H9 (cell line): ENCODE measurements around the gene USP9X. TPM values are rescaled to one million over a fixed set of nuclear protein-coding genes. Genes with fewer than 3 reads are reported as not detected.

Source experiments
- DNase-seq: peaks from one replicate; pipeline ENCODE4 v3.0.0-alpha.2; 2017
- H2AFZ ChIP-seq: one replicate; pipeline ENCODE4 v1.6.1; 2013; ENCODE audit warnings: mild to moderate bottlenecking, low read length, control low read depth, moderate library complexity
- H2AK5ac ChIP-seq: 2 replicates; pipeline ENCODE4 v1.6.1; 2013; ENCODE audit warnings: low read length, control low read depth, mixed read lengths; ENCODE audit not compliant: insufficient read length
- H2BK120ac ChIP-seq: one replicate; pipeline ENCODE4 v1.6.1; 2013; ENCODE audit warnings: low read depth, mild to moderate bottlenecking, low read length, control low read depth, inconsistent platforms; ENCODE audit not compliant: poor library complexity, severe bottlenecking
- H2BK12ac ChIP-seq: 2 replicates; pipeline ENCODE4 v1.6.1; 2013; ENCODE audit warnings: low read length, control low read depth, mixed read lengths, low read depth; ENCODE audit not compliant: insufficient read length
- H2BK15ac ChIP-seq: 2 replicates; pipeline ENCODE4 v1.6.1; 2013; ENCODE audit warnings: low read depth, low read length, control low read depth
- H2BK20ac ChIP-seq: one replicate; pipeline ENCODE4 v1.6.1; 2013; ENCODE audit warnings: low read depth, mild to moderate bottlenecking, low read length, control low read depth, inconsistent platforms; ENCODE audit not compliant: poor library complexity, severe bottlenecking
- H2BK5ac ChIP-seq: 2 replicates; pipeline ENCODE4 v1.6.1; 2013; ENCODE audit warnings: low read length, control low read depth, mixed read lengths; ENCODE audit not compliant: insufficient read length
- H3K14ac ChIP-seq: 2 replicates; pipeline ENCODE4 v1.6.1; 2013; ENCODE audit warnings: low read length, control low read depth; ENCODE audit not compliant: insufficient read depth
- H3K18ac ChIP-seq: 2 replicates; pipeline ENCODE4 v1.6.1; 2013; ENCODE audit warnings: low read depth, mild to moderate bottlenecking, mixed read lengths, low read length, control low read depth; ENCODE audit not compliant: insufficient read length
- H3K23ac ChIP-seq: 2 replicates; pipeline ENCODE4 v1.6.1; 2013; ENCODE audit warnings: low read length, control low read depth, mixed read lengths, low read depth; ENCODE audit not compliant: insufficient read length
- H3K23me2 ChIP-seq: 2 replicates; pipeline ENCODE4 v1.6.1; 2013; ENCODE audit warnings: low read depth, mild to moderate bottlenecking, mixed read lengths, low read length, control low read depth; ENCODE audit not compliant: insufficient read length, poor library complexity, severe bottlenecking
- H3K27ac ChIP-seq: 2 replicates; pipeline ENCODE4 v1.5.1; 2013; ENCODE audit warnings: low read length, control low read depth, mixed read lengths, low read depth; ENCODE audit not compliant: insufficient read length
- H3K27me3 ChIP-seq: 2 replicates; pipeline ENCODE4 v1.6.1; 2013; ENCODE audit warnings: low read length, control low read depth, inconsistent platforms; ENCODE audit not compliant: insufficient read depth
- H3K4ac ChIP-seq: 2 replicates; pipeline ENCODE4 v1.6.1; 2013; ENCODE audit warnings: low read depth, mild to moderate bottlenecking, control low read depth, inconsistent platforms, low read length, moderate library complexity
- H3K4me1 ChIP-seq: 2 replicates; pipeline ENCODE4 v1.6.1; 2013; ENCODE audit warnings: low read length, control low read depth, inconsistent platforms; ENCODE audit not compliant: insufficient read depth
- H3K4me2 ChIP-seq: 2 replicates; pipeline ENCODE4 v1.6.1; 2013; ENCODE audit warnings: low read length, control low read depth, mixed read lengths; ENCODE audit not compliant: insufficient read length, insufficient read depth
- H3K56ac ChIP-seq: 2 replicates; pipeline ENCODE4 v1.6.1; 2013; ENCODE audit warnings: low read depth, mild to moderate bottlenecking, mixed read lengths, low read length, control low read depth; ENCODE audit not compliant: insufficient read length
- H3K79me1 ChIP-seq: 2 replicates; pipeline ENCODE4 v1.6.1; 2013; ENCODE audit warnings: low read depth, mild to moderate bottlenecking, moderate library complexity, low read length, control low read depth, inconsistent platforms; ENCODE audit not compliant: insufficient read depth, poor library complexity, severe bottlenecking
- H3K79me2 ChIP-seq: 2 replicates; pipeline ENCODE4 v1.6.1; 2013; ENCODE audit warnings: low read length, control low read depth, inconsistent platforms; ENCODE audit not compliant: insufficient read depth
- H3K9ac ChIP-seq: 2 replicates; pipeline ENCODE4 v1.6.1; 2013; ENCODE audit warnings: low read length, control low read depth, mixed read lengths; ENCODE audit not compliant: insufficient read length; ENCODE audit errors: extremely low read depth
- H3K9me3 ChIP-seq: one replicate; pipeline ENCODE4 v1.6.1; 2013; ENCODE audit warnings: low read depth, low read length, inconsistent platforms; ENCODE audit not compliant: control insufficient read depth
- H3T11ph ChIP-seq: one replicate; pipeline ENCODE4 v1.6.1; 2013; ENCODE audit warnings: mild to moderate bottlenecking, low read length, control low read depth, inconsistent platforms
- H4K20me1 ChIP-seq: one replicate; pipeline ENCODE4 v1.6.1; 2013; ENCODE audit not compliant: control insufficient read depth, insufficient read length, insufficient read depth
- H4K5ac ChIP-seq: 2 replicates; pipeline ENCODE4 v1.6.1; 2013; ENCODE audit warnings: low read depth, mild to moderate bottlenecking, mixed read lengths, low read length, control low read depth; ENCODE audit not compliant: insufficient read length
- H4K8ac ChIP-seq: replicated peaks from 2 replicates; pipeline ENCODE4 v1.6.1; 2013; ENCODE audit warnings: low read length, control low read depth, mixed read lengths, low read depth; ENCODE audit not compliant: insufficient read length
- H4K91ac ChIP-seq: 2 replicates; pipeline ENCODE4 v1.6.1; 2013; ENCODE audit warnings: low read depth, mild to moderate bottlenecking, moderate library complexity, mixed read lengths, low read length, control low read depth; ENCODE audit not compliant: insufficient read length
- H3K27ac Mint-ChIP-seq, 3 experiments: 2 replicates in 2 of 3; 3 replicates in 1 of 3; pipeline ENCODE4 v1.8.0; 2020 to 2021; ENCODE audit warnings: mixed read lengths in 3 of 3, mild to moderate bottlenecking in 1 of 3, moderate library complexity in 1 of 3
- H3K27me3 Mint-ChIP-seq: 2 replicates; pipeline ENCODE4 v1.8.0; 2021; ENCODE audit warnings: low read depth, mild to moderate bottlenecking, moderate library complexity, mixed read lengths
- H3K36me3 Mint-ChIP-seq, 3 experiments: 2 replicates in 2 of 3; 3 replicates in 1 of 3; pipeline ENCODE4 v1.8.0; 2020 to 2021; ENCODE audit warnings: low read depth in 3 of 3, mixed read lengths in 3 of 3; ENCODE audit not compliant: insufficient read depth in 1 of 3
- H3K4me1 Mint-ChIP-seq, 2 experiments: 2 replicates each; pipeline ENCODE4 v1.8.0; 2020; ENCODE audit warnings: mixed read lengths in 2 of 2
- H3K4me3 Mint-ChIP-seq, 2 experiments: 2 replicates in 1 of 2; 3 replicates in 1 of 2; pipeline ENCODE4 v1.8.0; 2020 to 2021; ENCODE audit warnings: mild to moderate bottlenecking in 2 of 2, mixed read lengths in 2 of 2, moderate library complexity in 1 of 2
- H3K9me3 Mint-ChIP-seq, 2 experiments: 2 replicates in 1 of 2; 3 replicates in 1 of 2; pipeline ENCODE4 v1.8.0; 2020; ENCODE audit warnings: mild to moderate bottlenecking in 2 of 2, mixed read lengths in 2 of 2, moderate library complexity in 1 of 2
- WGBS: extraction: QIAGEN DNeasy Blood & Tissue Kit; methylation state at CpG from one replicate; pipeline ENCODE4 v1.1.7; 2013; ENCODE audit warnings: missing lambda C conversion rate, low lambda C conversion rate, mixed read lengths; ENCODE audit not compliant: insufficient read length; ENCODE audit errors: extremely low coverage; 5-methylcytosine and 5-hydroxymethylcytosine counted together
- total RNA-seq: library from RNA; stranded (reverse); gene quantifications from 2 replicates; pipeline ENCODE4 v1.2.1, GENCODE V29; 2021
- TF ChIP-seq, protein P1 (sequence below): fragments of 200-600 bp; sonication (generic); conservative IDR thresholded peaks from 3 replicates; pipeline ENCODE4 v1.8.0; 2021; ENCODE audit warnings: antibody characterized with exemption, mild to moderate bottlenecking

USP9X gene
- total RNA-seq, 1 experiment from 2014 or later: 284 TPM

DNA sequence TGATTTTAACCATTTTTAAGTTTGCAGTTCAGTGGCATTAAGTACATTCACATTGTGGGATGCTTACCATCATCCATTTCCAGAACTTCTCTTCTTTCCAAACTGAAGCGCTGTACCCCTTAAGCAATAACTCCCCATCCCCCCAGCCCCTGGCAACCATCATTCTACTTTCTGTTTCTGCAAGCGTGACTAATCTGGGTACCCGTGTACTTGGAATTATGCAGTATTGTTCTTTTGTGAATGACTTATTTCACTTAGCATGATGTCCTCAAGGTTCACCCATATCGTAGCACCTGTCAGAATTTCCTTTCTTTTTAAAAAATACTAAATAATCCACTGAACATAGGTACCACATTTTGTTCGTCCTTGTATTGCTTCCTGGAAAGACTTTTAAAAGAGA, 32.9 kb downstream of the USP9X start:
- Mint-ChIP-seq H3K4me1 (peaks cover 47 to 75% of the 10 kb centered on the region in 2 experiments), H3K36me3 (peaks cover 14 to 47% (median 26%) of the 10 kb centered on the region in 3 experiments), H3K27ac (peak overlapping the region in 1 of 3 experiments; percentile 81; a peak in 2 of 7 replicates), H3K9me3 (peaks cover 49 to 64% of the 10 kb centered on the region in 2 experiments), H3K27me3 (0 out of 2 replicates have a peak, but pooled peaks cover 1% of the 10 kb centered on the region), H3K4me3 (no peak overlapping the region; a peak in 1 of 5 replicates)
- H2BK5ac ChIP-seq: no peak overlapping the region
- no peaks in the 10 kb centered on the region for H3K9me3 ChIP-seq
- peak overlapping the region; percentile 37 for H3K4me2 ChIP-seq
- H3K27ac ChIP-seq: no peak overlapping the region
- no peak overlapping the region for H3K18ac ChIP-seq
- H3K4ac ChIP-seq: no peak overlapping the region
- no peak overlapping the region for H2BK15ac ChIP-seq
- no CpG with 5 or more reads among the region's 5 CpGs for WGBS
- H4K5ac ChIP-seq: no peak overlapping the region
- no peak overlapping the region for H3T11ph ChIP-seq
- DNase-seq: no peak
- H3K27me3 ChIP-seq: no peaks in the 10 kb centered on the region
- no peak overlapping the region for H3K56ac ChIP-seq
- no peak overlapping the region for H3K9ac ChIP-seq
- H3K23me2 ChIP-seq: no peaks in the 10 kb centered on the region
- H3K14ac ChIP-seq: no peak overlapping the region
- H3K23ac ChIP-seq: no peak overlapping the region
- no peaks in the 10 kb centered on the region for H4K20me1 ChIP-seq
- no peaks in the 10 kb centered on the region for H3K79me1 ChIP-seq
- H4K8ac ChIP-seq: no peak overlapping the region
- H2BK20ac ChIP-seq: no peak overlapping the region
- H2BK12ac ChIP-seq: no peak overlapping the region
- H3K79me2 ChIP-seq: peaks cover 88% of the 10 kb centered on the region
- H3K4me1 ChIP-seq: peaks cover 12% of the 10 kb centered on the region; the same call in 1 of the 2 replicates
- H2AK5ac ChIP-seq: no peak overlapping the region
- H2BK120ac ChIP-seq: no peak overlapping the region
- no peak overlapping the region for H4K91ac ChIP-seq
- TF ChIP-seq, protein P1, sequence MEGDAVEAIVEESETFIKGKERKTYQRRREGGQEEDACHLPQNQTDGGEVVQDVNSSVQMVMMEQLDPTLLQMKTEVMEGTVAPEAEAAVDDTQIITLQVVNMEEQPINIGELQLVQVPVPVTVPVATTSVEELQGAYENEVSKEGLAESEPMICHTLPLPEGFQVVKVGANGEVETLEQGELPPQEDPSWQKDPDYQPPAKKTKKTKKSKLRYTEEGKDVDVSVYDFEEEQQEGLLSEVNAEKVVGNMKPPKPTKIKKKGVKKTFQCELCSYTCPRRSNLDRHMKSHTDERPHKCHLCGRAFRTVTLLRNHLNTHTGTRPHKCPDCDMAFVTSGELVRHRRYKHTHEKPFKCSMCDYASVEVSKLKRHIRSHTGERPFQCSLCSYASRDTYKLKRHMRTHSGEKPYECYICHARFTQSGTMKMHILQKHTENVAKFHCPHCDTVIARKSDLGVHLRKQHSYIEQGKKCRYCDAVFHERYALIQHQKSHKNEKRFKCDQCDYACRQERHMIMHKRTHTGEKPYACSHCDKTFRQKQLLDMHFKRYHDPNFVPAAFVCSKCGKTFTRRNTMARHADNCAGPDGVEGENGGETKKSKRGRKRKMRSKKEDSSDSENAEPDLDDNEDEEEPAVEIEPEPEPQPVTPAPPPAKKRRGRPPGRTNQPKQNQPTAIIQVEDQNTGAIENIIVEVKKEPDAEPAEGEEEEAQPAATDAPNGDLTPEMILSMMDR: no peak
- H2AFZ ChIP-seq: no peak overlapping the region
